Parathyroid adenoma (tissue), 2 donors: ENCODE data around the gene KIRREL2.
"Not testable (repeated sequence)": the region's sequence is repeated elsewhere in the genome, so short reads cannot be mapped to it uniquely, and the experiment has no call there.

ENCODE experiments used
- H2AFZ ChIP-seq: fragments of 300-600 bp; sonication (generic); one replicate; pipeline ENCODE4 v1.7.0; 2017; ENCODE audit warnings: antibody characterized with exemption, mild to moderate bottlenecking
- H3K27ac ChIP-seq: fragments of 300-600 bp; sonication (generic); one replicate; pipeline ENCODE4 v1.7.0; 2017
- H3K27me3 ChIP-seq: fragments of 300-600 bp; sonication (generic); one replicate; pipeline ENCODE4 v1.7.0; 2017; ENCODE audit warnings: low read length; ENCODE audit not compliant: control insufficient read depth, insufficient read depth
- H3K36me3 ChIP-seq: fragments of 300-600 bp; sonication (generic); one replicate; pipeline ENCODE4 v1.7.0; 2017; ENCODE audit warnings: low read length; ENCODE audit not compliant: control insufficient read depth, insufficient read depth
- H3K4me1 ChIP-seq: fragments of 300-600 bp; sonication (generic); one replicate; pipeline ENCODE4 v1.7.0; 2017; ENCODE audit warnings: control low read depth
- H3K4me2 ChIP-seq: fragments of 300-600 bp; sonication (generic); one replicate; pipeline ENCODE4 v1.7.0; 2017; ENCODE audit warnings: low read length
- H3K4me3 ChIP-seq: fragments of 300-600 bp; sonication (generic); one replicate; pipeline ENCODE4 v1.7.0; 2017; ENCODE audit warnings: low read depth, low read length
- H3K79me2 ChIP-seq: fragments of 300-600 bp; sonication (generic); one replicate; pipeline ENCODE4 v1.7.0; 2017; ENCODE audit warnings: control low read depth
- H3K9ac ChIP-seq: fragments of 300-600 bp; sonication (generic); one replicate; pipeline ENCODE4 v1.7.0; 2017; ENCODE audit warnings: mild to moderate bottlenecking
- H3K9me3 ChIP-seq: fragments of 300-600 bp; sonication (generic); one replicate; pipeline ENCODE4 v1.7.0; 2017; ENCODE audit warnings: low read length; ENCODE audit not compliant: control insufficient read depth
- CTCF ChIP-seq: fragments of 300-600 bp; sonication (generic); IDR thresholded peaks from one replicate; pipeline ENCODE4 v1.7.0; 2017; ENCODE audit warnings: antibody characterized with exemption, mild to moderate bottlenecking
- donor health status: primary hyperparathyroidism.

Gene KIRREL2

GRCh38 chr19:35888398-35888797, 31.7 kb downstream of the KIRREL2 start:
- Histone ChIP-seq H3K4me3 (no peak overlapping the region), H2AFZ (no peak overlapping the region), H3K27me3 (no peaks in the 10 kb centered on the region), H3K9ac (no peak overlapping the region), H3K4me2 (no peak overlapping the region), H3K27ac (no peak overlapping the region), H3K9me3 (no peaks in the 10 kb centered on the region), H3K36me3 (no peaks in the 10 kb centered on the region), H3K4me1 (no peaks in the 10 kb centered on the region), H3K79me2 (no peaks in the 10 kb centered on the region)
- no peak for TF ChIP-seq CTCF

GRCh38 chr19:35889370-35890112, 32.8 kb downstream of the KIRREL2 start:
- Histone ChIP-seq H3K4me3 (no peak overlapping the region), H3K79me2 (no peaks in the 10 kb centered on the region), H3K27me3 (no peaks in the 10 kb centered on the region), H3K9ac (no peak overlapping the region), H3K9me3 (no peaks in the 10 kb centered on the region), H3K4me1 (no peaks in the 10 kb centered on the region), H3K27ac (no peak overlapping the region), H3K36me3 (no peaks in the 10 kb centered on the region), H2AFZ (no peak overlapping the region), H3K4me2 (no peak overlapping the region)
- no peak for TF ChIP-seq CTCF

GRCh38 chr19:35890113-35890650, 33.5 kb downstream of the KIRREL2 start:
- no peaks in the 10 kb centered on the region for H3K36me3 ChIP-seq
- H2AFZ ChIP-seq: no peak overlapping the region
- H3K9ac ChIP-seq: no peak overlapping the region
- no peak overlapping the region for H3K4me3 ChIP-seq
- H3K27ac ChIP-seq: no peak overlapping the region
- H3K9me3 ChIP-seq: no peaks in the 10 kb centered on the region
- H3K27me3 ChIP-seq: no peaks in the 10 kb centered on the region
- TF ChIP-seq CTCF: no peak
- no peak overlapping the region for H3K4me2 ChIP-seq
- no peaks in the 10 kb centered on the region for H3K79me2 ChIP-seq
- no peaks in the 10 kb centered on the region for H3K4me1 ChIP-seq

GRCh38 chr19:35891819-35892218, 35.1 kb downstream of the KIRREL2 start:
- H2AFZ ChIP-seq, H3K36me3 ChIP-seq, H3K27ac ChIP-seq, H3K9ac ChIP-seq, H3K9me3 ChIP-seq, H3K4me1 ChIP-seq, H3K4me3 ChIP-seq, H3K4me2 ChIP-seq, H3K27me3 ChIP-seq, H3K79me2 ChIP-seq: not testable (repeated sequence)

- no peaks in the 10 kb centered on the region for H3K27me3 ChIP-seq
- H3K4me1 ChIP-seq: peaks cover 9% of the 10 kb centered on the region
- no peak for TF ChIP-seq CTCF
- H2AFZ ChIP-seq: no peak overlapping the region
- no peak overlapping the region for H3K9ac ChIP-seq
- no peaks in the 10 kb centered on the region for H3K36me3 ChIP-seq
- no peaks in the 10 kb centered on the region for H3K79me2 ChIP-seq
- H3K4me2 ChIP-seq: no peak overlapping the region
- H3K9me3 ChIP-seq: no peaks in the 10 kb centered on the region
- H3K27ac ChIP-seq: no peak overlapping the region
- no peak overlapping the region for H3K4me3 ChIP-seq
Observed at GRCh38 chr19:35894342-35894741, 37.6 kb downstream of the KIRREL2 start.
